ENCODE data around the gene F12. TPM values are rescaled to one million over a fixed set of nuclear protein-coding genes. Genes with fewer than 3 reads are reported as not detected.
"Not testable (repeated sequence)": the region's sequence is repeated elsewhere in the genome, so short reads cannot be mapped to it uniquely, and the experiment has no call there.

The F12 gene
- total RNA-seq, 2 donors from 2014 or later = 0.95 to 2.9 TPM

- H3K27ac Mint-ChIP-seq = no peak overlapping the region
- 86 to 91% methylated on average over 11 to 15 of the region's 15 CpGs for WGBS, 2 experiments (ENCODE audit: insufficient coverage in 1 of 2, insufficient read length in 1 of 2)
- peaks cover 5% of the 10 kb centered on the region for H3K27me3 Mint-ChIP-seq (ENCODE audit: insufficient read depth)
Measured at GRCh38 chr5:177378884-177379883, 30.2 kb downstream of the F12 start.

GRCh38 chr5:177377851-177378776 is 31.2 kb downstream of the F12 start:
- 88 to 91% methylated on average over 8 of the region's 8 CpGs for WGBS, 2 experiments (ENCODE audit: insufficient coverage in 1 of 2, insufficient read length in 1 of 2)
- H3K9me3 ChIP-seq (ENCODE audit: control insufficient read depth, low read length) = no peaks in the 10 kb centered on the region
- no peak overlapping the region for H3K4me3 Mint-ChIP-seq
- H3K27ac ChIP-seq (ENCODE audit: low read depth, low read length) = no peak overlapping the region
- no peaks in the 10 kb centered on the region for H3K36me3 ChIP-seq (ENCODE audit: control insufficient read depth, insufficient read depth, low read length)
- H3K4me1 ChIP-seq (ENCODE audit: control insufficient read depth, insufficient read depth, low read length) = no peaks in the 10 kb centered on the region
- no peaks in the 10 kb centered on the region for H3K36me3 Mint-ChIP-seq (ENCODE audit: low read depth)
- no peak overlapping the region for H3K9ac ChIP-seq (ENCODE audit: extremely low read depth, low read length, poor library complexity, severe bottlenecking)
- H3K9me3 Mint-ChIP-seq = no peaks in the 10 kb centered on the region
- no peaks in the 10 kb centered on the region for H3K27me3 Mint-ChIP-seq (ENCODE audit: insufficient read depth)
- no peak overlapping the region for H3K4me3 ChIP-seq (ENCODE audit: low read length)
- H3K4me1 Mint-ChIP-seq = peaks cover 7% of the 10 kb centered on the region
- H3K27me3 ChIP-seq (ENCODE audit: control insufficient read depth, insufficient read depth, low read length, poor library complexity, severe bottlenecking) = no peaks in the 10 kb centered on the region
- no peak overlapping the region for H3K27ac Mint-ChIP-seq
- TF ChIP-seq CTCF (conservative IDR thresholded peaks at IDR 0.05) = peak; percentile 49
- DNase-seq = no peak

More at GRCh38 chr5:177378884-177379883, 30.2 kb downstream of the F12 start:
- Histone ChIP-seq H3K27me3 (ENCODE audit: control insufficient read depth, insufficient read depth, low read length, poor library complexity, severe bottlenecking) (no peaks in the 10 kb centered on the region), H3K4me3 (ENCODE audit: low read length) (no peak overlapping the region), H3K9ac (ENCODE audit: extremely low read depth, low read length, poor library complexity, severe bottlenecking) (no peak overlapping the region), H3K4me1 (ENCODE audit: control insufficient read depth, insufficient read depth, low read length) (no peaks in the 10 kb centered on the region), H3K27ac (ENCODE audit: low read depth, low read length) (no peak overlapping the region), H3K36me3 (ENCODE audit: control insufficient read depth, insufficient read depth, low read length) (no peaks in the 10 kb centered on the region), H3K9me3 (ENCODE audit: control insufficient read depth, low read length) (no peaks in the 10 kb centered on the region)
- Mint-ChIP-seq H3K4me1 (peaks cover 5% of the 10 kb centered on the region), H3K4me3 (no peak overlapping the region), H3K36me3 (ENCODE audit: low read depth) (no peaks in the 10 kb centered on the region), H3K9me3 (no peaks in the 10 kb centered on the region)
- no peak for DNase-seq
- no peak for TF ChIP-seq CTCF (conservative IDR thresholded peaks at IDR 0.05)

GRCh38 chr5:177376107-177376506 is 33.3 kb downstream of the F12 start:
- H3K4me3 Mint-ChIP-seq = no peak overlapping the region
- H3K27ac Mint-ChIP-seq = no peak overlapping the region
- Histone ChIP-seq H3K27me3 (ENCODE audit: control insufficient read depth, insufficient read depth, low read length, poor library complexity, severe bottlenecking) (no peaks in the 10 kb centered on the region), H3K9me3 (ENCODE audit: control insufficient read depth, low read length) (no peaks in the 10 kb centered on the region), H3K4me1 (ENCODE audit: control insufficient read depth, insufficient read depth, low read length) (no peaks in the 10 kb centered on the region), H3K36me3 (ENCODE audit: control insufficient read depth, insufficient read depth, low read length) (no peaks in the 10 kb centered on the region), H3K4me3 (ENCODE audit: low read length) (no peak overlapping the region), H3K27ac (ENCODE audit: low read depth, low read length) (no peak overlapping the region), H3K9ac (ENCODE audit: extremely low read depth, low read length, poor library complexity, severe bottlenecking) (no peak overlapping the region)
- TF ChIP-seq CTCF (conservative IDR thresholded peaks at IDR 0.05) = no peak
- no peaks in the 10 kb centered on the region for H3K27me3 Mint-ChIP-seq (ENCODE audit: insufficient read depth)
- peaks cover 6% of the 10 kb centered on the region for H3K4me1 Mint-ChIP-seq
- DNase-seq = no peak
- no peaks in the 10 kb centered on the region for H3K9me3 Mint-ChIP-seq
- 95 to 99% methylated on average over 10 to 11 of the region's 11 CpGs for WGBS, 2 experiments (ENCODE audit: insufficient coverage in 1 of 2, insufficient read length in 1 of 2)
- H3K36me3 Mint-ChIP-seq (ENCODE audit: low read depth) = no peaks in the 10 kb centered on the region

GRCh38 chr5:177375516-177375915 is 33.8 kb downstream of the F12 start:
- not testable (repeated sequence) for H3K36me3 ChIP-seq (ENCODE audit: control insufficient read depth, insufficient read depth, low read length); H3K27ac ChIP-seq (ENCODE audit: low read depth, low read length); H3K27me3 ChIP-seq (ENCODE audit: control insufficient read depth, insufficient read depth, low read length, poor library complexity, severe bottlenecking); H3K9me3 Mint-ChIP-seq; H3K27me3 Mint-ChIP-seq (ENCODE audit: insufficient read depth); H3K36me3 Mint-ChIP-seq (ENCODE audit: low read depth); H3K4me3 ChIP-seq (ENCODE audit: low read length); DNase-seq; H3K27ac Mint-ChIP-seq; H3K4me1 ChIP-seq (ENCODE audit: control insufficient read depth, insufficient read depth, low read length); H3K9me3 ChIP-seq (ENCODE audit: control insufficient read depth, low read length); H3K9ac ChIP-seq (ENCODE audit: extremely low read depth, low read length, poor library complexity, severe bottlenecking); H3K4me1 Mint-ChIP-seq; H3K4me3 Mint-ChIP-seq
- WGBS, 2 experiments (ENCODE audit: insufficient coverage in 1 of 2, insufficient read length in 1 of 2) = 87 to 90% methylated on average over 2 to 5 of the region's 5 CpGs
